ENCODE data around the gene KLRG1. TPM values are rescaled to one million over a fixed set of nuclear protein-coding genes. Genes with fewer than 3 reads are reported as not detected.

Gene KLRG1
- total RNA-seq, 3 donors from 2014 or later (not counting 1 experiment from before 2014, with no cell fraction given): 76.3 to 165 (median 86.2) TPM

GRCh38 chr12:8996682-8997405 lies 7.5 kb downstream of the KLRG1 start:
- Mint-ChIP-seq H3K4me1 (peaks cover 70 to 77% of the 10 kb centered on the region in 2 donors), H3K4me3 (peak overlapping the region; percentile 67), H3K27ac (peak overlapping the region; percentile 81 to 90), H3K27me3 (ENCODE audit: low read depth in 2 of 2) (no peaks in the 10 kb centered on the region), H3K9me3 (no peaks in the 10 kb centered on the region), H3K36me3 (peaks cover 8% of the 10 kb centered on the region)
- intact Hi-C loops (cut with micrococcal nuclease): no loop called here
- no peak overlapping the region for H3K4me3 ChIP-seq (ENCODE audit: low read length)
- 68% methylated on average over 5 of the region's 5 CpGs for WGBS (ENCODE audit: insufficient coverage)
- ATAC-seq (peak; percentile 77), DNase-seq (peak in 1 of 2 donors; percentile 60)
- TF ChIP-seq CTCF (IDR thresholded peaks at IDR 0.05): no peak
- H3K27me3 ChIP-seq (ENCODE audit: control insufficient read depth, insufficient read depth, low read length): no peaks in the 10 kb centered on the region
- H3K4me1 ChIP-seq (ENCODE audit: control insufficient read depth, insufficient read depth, low read length): peaks cover 60% of the 10 kb centered on the region
- H3K9me3 ChIP-seq (ENCODE audit: control insufficient read depth, insufficient read depth, low read length): peaks cover 4% of the 10 kb centered on the region
- H3K27ac ChIP-seq (ENCODE audit: low read length): peak overlapping the region; percentile 67
- H3K36me3 ChIP-seq (ENCODE audit: control insufficient read depth, insufficient read depth, low read length): peaks cover 36% of the 10 kb centered on the region

GRCh38 chr12:9001233-9001632 lies 11.9 kb downstream of the KLRG1 start:
- DNase-seq: no peak
- peaks cover 12% of the 10 kb centered on the region for H3K36me3 Mint-ChIP-seq
- no peaks in the 10 kb centered on the region for H3K27me3 Mint-ChIP-seq (ENCODE audit: low read depth in 2 of 2)
- intact Hi-C loops (cut with micrococcal nuclease): no loop called here
- peak overlapping the region; percentile 71 for H3K4me3 Mint-ChIP-seq
- H3K36me3 ChIP-seq (ENCODE audit: control insufficient read depth, insufficient read depth, low read length): peaks cover 37% of the 10 kb centered on the region
- H3K27ac Mint-ChIP-seq: peak overlapping the region; percentile 87 to 90
- H3K4me1 Mint-ChIP-seq: peaks cover 64 to 66% of the 10 kb centered on the region in 2 donors
- no peak for TF ChIP-seq CTCF (IDR thresholded peaks at IDR 0.05)
- H3K9me3 ChIP-seq (ENCODE audit: control insufficient read depth, insufficient read depth, low read length): peaks cover 4% of the 10 kb centered on the region
- H3K4me3 ChIP-seq (ENCODE audit: low read length): no peak overlapping the region
- ATAC-seq: no peak
- peaks cover 0 to 2% of the 10 kb centered on the region in 2 donors for H3K9me3 Mint-ChIP-seq
- peaks cover 48% of the 10 kb centered on the region for H3K4me1 ChIP-seq (ENCODE audit: control insufficient read depth, insufficient read depth, low read length)
- peak overlapping the region; percentile 49 for H3K27ac ChIP-seq (ENCODE audit: low read length)
- WGBS (ENCODE audit: insufficient coverage): 83% methylated on average over 4 of the region's 4 CpGs
- H3K27me3 ChIP-seq (ENCODE audit: control insufficient read depth, insufficient read depth, low read length): no peaks in the 10 kb centered on the region

- Histone ChIP-seq H3K36me3 (ENCODE audit: control insufficient read depth, insufficient read depth, low read length) (peaks cover 37% of the 10 kb centered on the region), H3K4me3 (ENCODE audit: low read length) (no peak overlapping the region), H3K27ac (ENCODE audit: low read length) (no peak overlapping the region), H3K4me1 (ENCODE audit: control insufficient read depth, insufficient read depth, low read length) (peaks cover 46% of the 10 kb centered on the region), H3K27me3 (ENCODE audit: control insufficient read depth, insufficient read depth, low read length) (no peaks in the 10 kb centered on the region), H3K9me3 (ENCODE audit: control insufficient read depth, insufficient read depth, low read length) (peaks cover 4% of the 10 kb centered on the region)
- Mint-ChIP-seq H3K27me3 (ENCODE audit: low read depth in 2 of 2) (no peaks in the 10 kb centered on the region), H3K27ac (peak overlapping the region; percentile 87 to 90), H3K36me3 (peaks cover 18% of the 10 kb centered on the region), H3K4me3 (peak overlapping the region; percentile 67), H3K9me3 (peaks cover 0 to 2% of the 10 kb centered on the region in 2 donors), H3K4me1 (peaks cover 60 to 66% of the 10 kb centered on the region in 2 donors)
- ATAC-seq (peak; percentile 55 to 69 (median 58)), DNase-seq (no peak)
- intact Hi-C loops (cut with micrococcal nuclease): no loop called here
- TF ChIP-seq CTCF (IDR thresholded peaks at IDR 0.05): no peak
These were observed 13.0 kb downstream of the KLRG1 start for GRCh38 chr12:9002335-9002734.

All from natural killer cell (primary cell).